Measurements from ENCODE around the gene CPN2.

GRCh38 chr3:194312186-194312742 is 38.9 kb downstream of the CPN2 start:
- TF ChIP-seq, protein P1, sequence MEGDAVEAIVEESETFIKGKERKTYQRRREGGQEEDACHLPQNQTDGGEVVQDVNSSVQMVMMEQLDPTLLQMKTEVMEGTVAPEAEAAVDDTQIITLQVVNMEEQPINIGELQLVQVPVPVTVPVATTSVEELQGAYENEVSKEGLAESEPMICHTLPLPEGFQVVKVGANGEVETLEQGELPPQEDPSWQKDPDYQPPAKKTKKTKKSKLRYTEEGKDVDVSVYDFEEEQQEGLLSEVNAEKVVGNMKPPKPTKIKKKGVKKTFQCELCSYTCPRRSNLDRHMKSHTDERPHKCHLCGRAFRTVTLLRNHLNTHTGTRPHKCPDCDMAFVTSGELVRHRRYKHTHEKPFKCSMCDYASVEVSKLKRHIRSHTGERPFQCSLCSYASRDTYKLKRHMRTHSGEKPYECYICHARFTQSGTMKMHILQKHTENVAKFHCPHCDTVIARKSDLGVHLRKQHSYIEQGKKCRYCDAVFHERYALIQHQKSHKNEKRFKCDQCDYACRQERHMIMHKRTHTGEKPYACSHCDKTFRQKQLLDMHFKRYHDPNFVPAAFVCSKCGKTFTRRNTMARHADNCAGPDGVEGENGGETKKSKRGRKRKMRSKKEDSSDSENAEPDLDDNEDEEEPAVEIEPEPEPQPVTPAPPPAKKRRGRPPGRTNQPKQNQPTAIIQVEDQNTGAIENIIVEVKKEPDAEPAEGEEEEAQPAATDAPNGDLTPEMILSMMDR (IDR thresholded peaks at IDR 0.05; ENCODE audit: insufficient read depth, low read length, poor library complexity, severe bottlenecking) = no peak
- TF ChIP-seq EZH2phosphoT487 (conservative IDR thresholded peaks at IDR 0.05; ENCODE audit: low read length) = no peak
